Activated CD8-positive, alpha-beta T cell treated with anti-CD3 and anti-CD28 coated beads, Interleukin-2, amount 10 ng/mL, durations not matched to agents 7 days and 5 days (primary cell): Measurements from ENCODE around the gene EPPIN. TPM values are rescaled to one million over a fixed set of nuclear protein-coding genes. Genes with fewer than 3 reads are reported as not detected.
A peak's percentile ranks its signal among the peaks of the same experiment; 100 is the strongest.
"Not testable (repeated sequence)": the region's sequence is repeated elsewhere in the genome, so short reads cannot be mapped to it uniquely, and the experiment has no call there.

Source experiments
- ATAC-seq: fragments of 150-1000 bp; cut with Tn5 transposase; one replicate; pipeline ENCODE4 v1.10.0; 2021; ENCODE audit warnings: moderate library complexity
- CTCF ChIA-PET: fragments of 350-600 bp; sonication (Branson Sonifier 250); formaldehyde crosslinking; loops from one replicate; lab custom pipeline; 2021; ENCODE audit warnings: antibody characterized with exemption; lab: Charles Lee
- POLR2A ChIA-PET: fragments of 350-600 bp; sonication (Branson Sonifier 250); formaldehyde crosslinking; loops from one replicate; lab custom pipeline; 2021; ENCODE audit warnings: antibody characterized with exemption; lab: Charles Lee
- DNase-seq: peaks from one replicate; pipeline ENCODE4 v3.0.0-alpha.2; 2020
- H3K27ac Mint-ChIP-seq: one replicate; pipeline ENCODE4 v1.8.0; 2021; ENCODE audit warnings: mild to moderate bottlenecking, mixed read lengths
- H3K27me3 Mint-ChIP-seq: one replicate; pipeline ENCODE4 v1.8.0; 2021; ENCODE audit warnings: low read depth, mixed read lengths
- H3K36me3 Mint-ChIP-seq: one replicate; pipeline ENCODE4 v1.8.0; 2021; ENCODE audit warnings: low read depth, mixed read lengths
- H3K4me1 Mint-ChIP-seq: one replicate; pipeline ENCODE4 v1.8.0; 2021; ENCODE audit warnings: low read depth, mixed read lengths
- H3K4me3 Mint-ChIP-seq: one replicate; pipeline ENCODE4 v1.8.0; 2021; ENCODE audit warnings: mild to moderate bottlenecking, mixed read lengths
- H3K9me3 Mint-ChIP-seq: one replicate; pipeline ENCODE4 v1.8.0; 2022; ENCODE audit warnings: mixed read lengths; ENCODE audit not compliant: insufficient read depth
- total RNA-seq, 2 experiments: library from RNA; stranded (reverse); gene quantifications; one replicate each; pipeline ENCODE4 v1.2.3, GENCODE V29; 2021

The EPPIN gene
- total RNA-seq: not detected

- ChIA-PET POLR2A (no interaction called here), CTCF (no interaction called here)
- no peak for ATAC-seq
- Mint-ChIP-seq H3K27me3 (peaks cover 22% of the 10 kb centered on the region), H3K36me3 (no peaks in the 10 kb centered on the region), H3K9me3 (no peaks in the 10 kb centered on the region), H3K27ac (no peak within 1 kb of the TSS), H3K4me1 (no peaks in the 10 kb centered on the region), H3K4me3 (no peak within 1 kb of the TSS)
- DNase-seq: no peak
Observed at GRCh38 chr20:45547206-45547770, at the start of gene EPPIN. Gene EPPIN, minus strand, starts transcription at chr20:45547401. Its CDS starts 44 bp downstream, at chr20:45547357.

GRCh38 chr20:45595235-45595634 is 48.0 kb upstream of the EPPIN start:
- Mint-ChIP-seq H3K27me3 (peaks cover 22% of the 10 kb centered on the region), H3K27ac (no peak overlapping the region), H3K4me1 (no peaks in the 10 kb centered on the region), H3K4me3 (no peak overlapping the region), H3K36me3 (no peaks in the 10 kb centered on the region), H3K9me3 (no peaks in the 10 kb centered on the region)
- ChIA-PET CTCF (interaction anchor here (3.7 kb wide), 1 partner anchor 176 kb away, joined by 18 read pairs; no protein-coding TSS in a partner anchor), POLR2A (no interaction called here)
- ATAC-seq (no peak), DNase-seq (no peak)

- Mint-ChIP-seq H3K27ac (no peak overlapping the region), H3K9me3 (no peaks in the 10 kb centered on the region), H3K4me1 (no peaks in the 10 kb centered on the region), H3K27me3 (peaks cover 24% of the 10 kb centered on the region), H3K4me3 (no peak overlapping the region), H3K36me3 (no peaks in the 10 kb centered on the region)
- no peak for ATAC-seq
- ChIA-PET POLR2A (no interaction called here), CTCF (interaction anchor here (1.0 to 3.7 kb wide), 3 partner anchors 134 to 177 kb away, joined by 3 to 18 read pairs (median 3); no protein-coding TSS in a partner anchor)
- DNase-seq: no peak
Observed at GRCh38 chr20:45593498-45593897, 46.3 kb upstream of the EPPIN start.

- H3K4me1 Mint-ChIP-seq: no peaks in the 10 kb centered on the region
- peaks cover 23% of the 10 kb centered on the region for H3K27me3 Mint-ChIP-seq
- DNase-seq (peak; percentile 50), ATAC-seq (peak; percentile 60)
- no peaks in the 10 kb centered on the region for H3K36me3 Mint-ChIP-seq
- H3K4me3 Mint-ChIP-seq: no peak overlapping the region
- ChIA-PET POLR2A (no interaction called here), CTCF (interaction anchor here (0.6 to 3.7 kb wide), 5 partner anchors 71 to 274 kb away, joined by 3 to 19 read pairs (median 4); no protein-coding TSS in a partner anchor)
- no peaks in the 10 kb centered on the region for H3K9me3 Mint-ChIP-seq
- no peak overlapping the region for H3K27ac Mint-ChIP-seq
Observed at GRCh38 chr20:45592574-45593189, 45.5 kb upstream of the EPPIN start.

- H3K27ac Mint-ChIP-seq: no peak overlapping the region
- CTCF ChIA-PET: no interaction called here
Observed at GRCh38 chr20:45589725-45590124, 42.5 kb upstream of the EPPIN start.

GRCh38 chr20:45588800-45589199 is 41.6 kb upstream of the EPPIN start:
- ATAC-seq: no peak
- H3K27me3 Mint-ChIP-seq: peaks cover 10% of the 10 kb centered on the region
- CTCF ChIA-PET: no interaction called here
- H3K4me3 Mint-ChIP-seq: no peak overlapping the region
- no peak overlapping the region for H3K27ac Mint-ChIP-seq
- H3K4me1 Mint-ChIP-seq: no peaks in the 10 kb centered on the region
- no peaks in the 10 kb centered on the region for H3K36me3 Mint-ChIP-seq
- DNase-seq: no peak
- no peaks in the 10 kb centered on the region for H3K9me3 Mint-ChIP-seq
- POLR2A ChIA-PET: no interaction called here

More at GRCh38 chr20:45589725-45590124, 42.5 kb upstream of the EPPIN start:
- DNase-seq (no peak), ATAC-seq (no peak)
- POLR2A ChIA-PET: no interaction called here
- Mint-ChIP-seq H3K4me1 (no peaks in the 10 kb centered on the region), H3K36me3 (no peaks in the 10 kb centered on the region), H3K27me3 (peaks cover 18% of the 10 kb centered on the region), H3K4me3 (no peak overlapping the region), H3K9me3 (no peaks in the 10 kb centered on the region)

GRCh38 chr20:45585986-45586385 is 38.8 kb upstream of the EPPIN start:
- H3K4me1 Mint-ChIP-seq, DNase-seq, H3K4me3 Mint-ChIP-seq, H3K36me3 Mint-ChIP-seq, H3K27ac Mint-ChIP-seq, ATAC-seq, H3K9me3 Mint-ChIP-seq, POLR2A ChIA-PET: not testable (repeated sequence)
- CTCF ChIA-PET: interaction anchor here (1.0 kb wide), 1 partner anchor 185 kb away, joined by 3 read pairs; no protein-coding TSS in a partner anchor
- H3K27me3 Mint-ChIP-seq: peaks cover 17% of the 10 kb centered on the region

DNA sequence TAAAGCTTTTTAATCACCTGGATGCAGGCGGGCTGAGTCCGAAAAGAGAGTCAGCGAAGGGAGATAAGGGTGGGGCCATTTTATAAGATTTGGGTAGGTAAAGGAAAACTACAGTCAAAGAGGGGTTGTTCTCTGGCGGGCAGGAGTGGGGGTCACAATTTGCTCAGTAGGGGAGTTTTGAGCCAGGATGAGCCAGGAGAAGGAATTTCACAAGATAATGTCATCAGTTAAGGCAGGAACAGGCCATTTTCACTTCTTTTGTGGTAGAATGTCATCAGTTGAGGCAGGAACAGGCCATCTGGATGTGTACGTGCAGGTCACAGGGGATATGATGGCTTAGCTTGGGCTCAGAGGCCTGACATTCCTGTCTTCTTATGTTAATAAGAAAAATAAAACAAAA is 37.1 kb upstream of the EPPIN start:
- ATAC-seq, DNase-seq, H3K36me3 Mint-ChIP-seq, H3K4me1 Mint-ChIP-seq, H3K27ac Mint-ChIP-seq, H3K9me3 Mint-ChIP-seq, POLR2A ChIA-PET, H3K4me3 Mint-ChIP-seq: not testable (repeated sequence)
- peaks cover 23% of the 10 kb centered on the region for H3K27me3 Mint-ChIP-seq
- CTCF ChIA-PET: interaction anchor here (0.9 kb wide), 1 partner anchor 187 kb away, joined by 3 read pairs; no protein-coding TSS in a partner anchor

DNA sequence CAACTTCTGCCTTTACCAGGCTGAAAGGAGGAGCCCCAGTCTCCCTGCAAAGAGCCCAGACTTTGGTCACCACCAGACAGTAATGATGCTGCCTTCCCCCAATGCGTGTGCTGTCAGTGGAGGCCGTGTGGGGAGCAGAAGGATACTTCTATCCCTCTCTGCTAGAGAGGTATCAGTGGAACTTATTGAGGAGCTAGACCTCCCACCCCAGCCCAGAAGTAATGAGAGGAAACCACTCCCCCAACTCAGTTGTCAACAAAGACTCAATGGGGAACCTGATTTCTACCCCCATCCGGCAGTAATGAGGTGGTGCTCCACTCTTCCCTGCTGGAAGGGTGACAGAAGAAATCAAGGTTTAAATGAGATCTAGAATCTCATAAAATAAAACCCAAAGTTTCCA is 36.3 kb upstream of the EPPIN start:
- H3K27ac Mint-ChIP-seq: no peak overlapping the region
- no peak overlapping the region for H3K4me3 Mint-ChIP-seq
- POLR2A ChIA-PET: no interaction called here
- no peaks in the 10 kb centered on the region for H3K36me3 Mint-ChIP-seq
- DNase-seq: no peak
- H3K9me3 Mint-ChIP-seq: no peaks in the 10 kb centered on the region
- no peak for ATAC-seq
- CTCF ChIA-PET: interaction anchor here (1.5 kb wide), 1 partner anchor 188 kb away, joined by 5 read pairs; no protein-coding TSS in a partner anchor
- H3K4me1 Mint-ChIP-seq: no peaks in the 10 kb centered on the region
- H3K27me3 Mint-ChIP-seq: peaks cover 25% of the 10 kb centered on the region

DNA sequence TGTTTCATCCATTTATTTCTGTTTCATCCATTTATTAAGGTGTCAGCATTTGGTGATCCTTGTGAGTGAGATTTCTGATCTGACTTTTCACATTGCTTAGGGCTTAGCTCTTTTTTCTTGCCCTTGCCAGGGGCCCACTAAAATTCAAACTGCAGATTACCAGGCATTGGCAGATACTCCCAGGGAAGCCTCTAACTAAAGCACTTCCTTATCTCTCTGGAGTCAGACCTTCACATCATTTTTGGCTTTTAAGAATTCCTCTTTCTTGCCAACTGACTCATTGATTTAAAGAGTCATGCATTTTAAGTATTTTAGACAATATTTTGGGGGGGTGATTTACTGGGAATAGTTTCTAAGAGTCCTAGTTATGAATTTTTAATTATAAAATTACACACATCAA is 34.5 kb upstream of the EPPIN start:
- no peak overlapping the region for H3K4me3 Mint-ChIP-seq
- H3K27ac Mint-ChIP-seq: no peak overlapping the region
- DNase-seq (no peak), ATAC-seq (no peak)
- H3K4me1 Mint-ChIP-seq: no peaks in the 10 kb centered on the region
- peaks cover 25% of the 10 kb centered on the region for H3K27me3 Mint-ChIP-seq
- CTCF ChIA-PET: no interaction called here
- H3K36me3 Mint-ChIP-seq: no peaks in the 10 kb centered on the region
- no peaks in the 10 kb centered on the region for H3K9me3 Mint-ChIP-seq
- POLR2A ChIA-PET: no interaction called here

- no peaks in the 10 kb centered on the region for H3K36me3 Mint-ChIP-seq
- POLR2A ChIA-PET: no interaction called here
- peaks cover 27% of the 10 kb centered on the region for H3K27me3 Mint-ChIP-seq
- DNase-seq (no peak), ATAC-seq (no peak)
- H3K9me3 Mint-ChIP-seq: no peaks in the 10 kb centered on the region
- H3K4me1 Mint-ChIP-seq: no peaks in the 10 kb centered on the region
- CTCF ChIA-PET: no interaction called here
- no peak within 1 kb of the TSS for H3K4me3 Mint-ChIP-seq
- no peak within 1 kb of the TSS for H3K27ac Mint-ChIP-seq
Observed at GRCh38 chr20:45579184-45579583, 32.0 kb upstream of the EPPIN start, which contains the start of gene WFDC8. Gene WFDC8, minus strand, starts transcription at chr20:45579284. Its CDS starts 37 bp downstream, at chr20:45579247.

- CTCF ChIA-PET: no interaction called here
Observed at GRCh38 chr20:45578231-45578630, 31.0 kb upstream of the EPPIN start.

More at GRCh38 chr20:45578231-45578630, 31.0 kb upstream of the EPPIN start:
- POLR2A ChIA-PET: no interaction called here
- Mint-ChIP-seq H3K4me3 (no peak overlapping the region), H3K36me3 (no peaks in the 10 kb centered on the region), H3K9me3 (no peaks in the 10 kb centered on the region), H3K27ac (no peak overlapping the region), H3K27me3 (peaks cover 26% of the 10 kb centered on the region), H3K4me1 (no peaks in the 10 kb centered on the region)
- ATAC-seq: no peak
- no peak for DNase-seq
